Measurements from ENCODE around the gene SLC18B1. TPM values are rescaled to one million over a fixed set of nuclear protein-coding genes. Genes with fewer than 3 reads are reported as not detected.

The SLC18B1 gene
- total RNA-seq, 1 experiment from 2014 or later = 25.9 TPM

DNA sequence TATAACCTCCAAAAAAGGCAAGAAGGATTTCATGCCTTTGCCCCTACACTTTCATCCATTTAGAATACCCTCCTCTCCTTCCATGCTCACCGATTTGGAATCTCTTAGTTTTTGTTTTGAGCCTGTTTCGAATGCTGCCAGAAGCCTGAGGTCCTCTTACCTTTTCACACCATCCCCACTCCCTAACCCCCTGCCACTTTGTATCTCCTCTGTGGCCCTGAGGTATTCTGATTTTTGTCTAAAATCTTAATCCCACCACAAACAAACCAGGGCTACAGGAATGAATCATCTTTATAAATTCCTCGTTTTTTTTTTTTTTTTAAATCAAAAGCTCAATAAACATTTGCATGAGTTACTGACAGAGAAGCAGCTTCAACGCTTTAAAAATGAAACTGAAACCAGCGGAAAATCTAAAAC lies 14.3 kb upstream of the SLC18B1 start:
- intact Hi-C loops (cut with micrococcal nuclease; ENCODE audit: unreplicated experiment) = no loop called here
- Mint-ChIP-seq H3K27ac (ENCODE audit: unreplicated experiment) (peak overlapping the region; percentile 98), H3K4me3 (ENCODE audit: low read depth, unreplicated experiment) (peak overlapping the region; percentile 84), H3K9me3 (ENCODE audit: low read depth, unreplicated experiment) (no peaks in the 10 kb centered on the region), H3K36me3 (ENCODE audit: insufficient read depth, unreplicated experiment) (peaks cover 54% of the 10 kb centered on the region), H3K27me3 (ENCODE audit: unreplicated experiment) (no peaks in the 10 kb centered on the region), H3K4me1 (ENCODE audit: low read depth, unreplicated experiment) (peaks cover 24% of the 10 kb centered on the region)
- BruUV-seq (replicated peaks) = no TSS peak
- CTCF ChIA-PET = interaction anchor here (0.6 to 0.7 kb wide), 5 partner anchors 10 to 533 kb away, joined by 3 to 6 read pairs (median 5); no protein-coding TSS in a partner anchor
- DNase-seq = no peak
- TF ChIP-seq, protein P1, sequence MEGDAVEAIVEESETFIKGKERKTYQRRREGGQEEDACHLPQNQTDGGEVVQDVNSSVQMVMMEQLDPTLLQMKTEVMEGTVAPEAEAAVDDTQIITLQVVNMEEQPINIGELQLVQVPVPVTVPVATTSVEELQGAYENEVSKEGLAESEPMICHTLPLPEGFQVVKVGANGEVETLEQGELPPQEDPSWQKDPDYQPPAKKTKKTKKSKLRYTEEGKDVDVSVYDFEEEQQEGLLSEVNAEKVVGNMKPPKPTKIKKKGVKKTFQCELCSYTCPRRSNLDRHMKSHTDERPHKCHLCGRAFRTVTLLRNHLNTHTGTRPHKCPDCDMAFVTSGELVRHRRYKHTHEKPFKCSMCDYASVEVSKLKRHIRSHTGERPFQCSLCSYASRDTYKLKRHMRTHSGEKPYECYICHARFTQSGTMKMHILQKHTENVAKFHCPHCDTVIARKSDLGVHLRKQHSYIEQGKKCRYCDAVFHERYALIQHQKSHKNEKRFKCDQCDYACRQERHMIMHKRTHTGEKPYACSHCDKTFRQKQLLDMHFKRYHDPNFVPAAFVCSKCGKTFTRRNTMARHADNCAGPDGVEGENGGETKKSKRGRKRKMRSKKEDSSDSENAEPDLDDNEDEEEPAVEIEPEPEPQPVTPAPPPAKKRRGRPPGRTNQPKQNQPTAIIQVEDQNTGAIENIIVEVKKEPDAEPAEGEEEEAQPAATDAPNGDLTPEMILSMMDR (IDR thresholded peaks at IDR 0.05; ENCODE audit: unreplicated experiment) = no peak

DNA sequence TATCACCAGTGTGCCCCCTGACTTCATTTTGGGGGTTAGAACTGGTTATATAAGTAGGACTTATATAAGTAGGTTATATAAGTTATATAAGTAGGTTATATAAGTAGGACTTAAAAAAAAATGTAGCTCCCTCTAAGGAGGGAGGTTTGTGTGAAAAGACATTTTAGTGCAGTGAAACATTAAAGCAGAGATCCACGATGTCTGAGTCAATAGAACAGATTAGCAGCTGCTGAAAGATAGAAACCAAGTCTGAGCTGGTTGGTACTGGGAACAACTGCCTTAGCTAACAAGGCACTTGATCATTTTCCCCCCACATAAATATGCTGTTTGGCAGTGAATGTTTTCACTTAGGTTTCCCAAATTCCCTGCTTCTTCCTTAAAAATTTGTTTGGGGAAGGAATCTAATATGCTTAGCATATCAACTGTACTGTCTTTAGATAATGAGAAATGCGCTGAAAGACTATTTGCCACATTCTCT lies 13.9 kb upstream of the SLC18B1 start:
- Mint-ChIP-seq H3K4me3 (ENCODE audit: low read depth, unreplicated experiment) (peak overlapping the region; percentile 84), H3K27me3 (ENCODE audit: unreplicated experiment) (no peaks in the 10 kb centered on the region), H3K27ac (ENCODE audit: unreplicated experiment) (peak overlapping the region; percentile 98), H3K36me3 (ENCODE audit: insufficient read depth, unreplicated experiment) (peaks cover 49% of the 10 kb centered on the region), H3K4me1 (ENCODE audit: low read depth, unreplicated experiment) (peaks cover 19% of the 10 kb centered on the region), H3K9me3 (ENCODE audit: low read depth, unreplicated experiment) (no peaks in the 10 kb centered on the region)
- no TSS peak for BruUV-seq (replicated peaks)
- intact Hi-C loops (cut with micrococcal nuclease; ENCODE audit: unreplicated experiment) = no loop called here
- CTCF ChIA-PET = no interaction called here
- DNase-seq = no peak
- TF ChIP-seq, protein P1 (IDR thresholded peaks at IDR 0.05; ENCODE audit: unreplicated experiment) = no peak

DNA sequence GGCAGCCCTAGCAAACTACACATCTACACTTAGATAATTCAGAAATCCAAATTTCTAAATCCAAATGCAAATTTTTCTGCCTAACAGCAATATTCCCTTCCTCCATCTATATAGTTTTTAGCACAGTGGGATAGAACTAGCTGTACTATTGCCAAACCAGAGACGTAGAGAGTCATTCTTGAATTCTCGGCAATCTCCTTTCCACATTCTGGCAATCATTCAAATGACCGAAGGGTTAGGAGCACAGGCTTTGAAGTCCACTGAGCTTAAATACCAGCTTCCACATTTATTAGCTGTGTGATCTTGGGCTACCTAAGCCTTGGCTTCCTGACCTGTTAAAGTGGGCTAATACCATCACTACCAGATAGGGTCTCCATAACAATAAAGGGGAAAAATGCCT lies 12.8 kb upstream of the SLC18B1 start:
- peaks cover 13% of the 10 kb centered on the region for H3K4me1 Mint-ChIP-seq (ENCODE audit: low read depth, unreplicated experiment)
- H3K27me3 Mint-ChIP-seq (ENCODE audit: unreplicated experiment) = no peaks in the 10 kb centered on the region
- intact Hi-C loops (cut with micrococcal nuclease; ENCODE audit: unreplicated experiment) = no loop called here
- H3K9me3 Mint-ChIP-seq (ENCODE audit: low read depth, unreplicated experiment) = no peaks in the 10 kb centered on the region
- CTCF ChIA-PET = no interaction called here
- no peak for DNase-seq
- TF ChIP-seq, protein P1 (IDR thresholded peaks at IDR 0.05; ENCODE audit: unreplicated experiment) = no peak
- H3K27ac Mint-ChIP-seq (ENCODE audit: unreplicated experiment) = no peak overlapping the region
- BruUV-seq (replicated peaks) = no TSS peak
- no peak overlapping the region for H3K4me3 Mint-ChIP-seq (ENCODE audit: low read depth, unreplicated experiment)
- peaks cover 39% of the 10 kb centered on the region for H3K36me3 Mint-ChIP-seq (ENCODE audit: insufficient read depth, unreplicated experiment)

DNA sequence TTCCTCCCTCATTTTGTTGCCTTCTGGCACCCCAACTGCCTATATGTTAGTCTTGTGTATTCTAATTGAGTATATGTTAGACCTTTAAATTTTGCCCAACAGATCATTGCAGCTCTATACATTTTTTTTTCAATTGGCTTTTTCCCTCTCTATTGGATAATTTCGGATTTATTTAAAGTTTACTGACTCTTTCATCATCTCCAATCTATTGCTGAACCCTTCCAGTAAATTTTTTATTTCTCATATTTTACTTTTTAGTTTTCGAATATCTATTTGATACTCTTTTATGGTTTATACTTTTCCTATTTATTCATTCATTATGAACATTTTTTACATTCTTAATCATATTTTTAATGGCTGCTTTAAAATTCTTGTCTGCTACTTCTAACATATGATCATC lies 7.1 kb upstream of the SLC18B1 start:
- BruUV-seq (replicated peaks) = no TSS peak
- Mint-ChIP-seq H3K9me3 (ENCODE audit: low read depth, unreplicated experiment) (peaks cover 6% of the 10 kb centered on the region), H3K27me3 (ENCODE audit: unreplicated experiment) (no peaks in the 10 kb centered on the region), H3K27ac (ENCODE audit: unreplicated experiment) (no peak overlapping the region), H3K4me3 (ENCODE audit: low read depth, unreplicated experiment) (no peak overlapping the region), H3K36me3 (ENCODE audit: insufficient read depth, unreplicated experiment) (no peaks in the 10 kb centered on the region), H3K4me1 (ENCODE audit: low read depth, unreplicated experiment) (no peaks in the 10 kb centered on the region)
- intact Hi-C loops (cut with micrococcal nuclease; ENCODE audit: unreplicated experiment) = no loop called here
- TF ChIP-seq, protein P1 (IDR thresholded peaks at IDR 0.05; ENCODE audit: unreplicated experiment) = no peak
- DNase-seq = no peak
- CTCF ChIA-PET = no interaction called here

Data from Calu3 (cell line).